ENCODE data around the gene KIF26A. TPM values are rescaled to one million over a fixed set of nuclear protein-coding genes. Genes with fewer than 3 reads are reported as not detected.

Gene KIF26A
- total RNA-seq, 1 experiment from 2014 or later = not detected

DNA sequence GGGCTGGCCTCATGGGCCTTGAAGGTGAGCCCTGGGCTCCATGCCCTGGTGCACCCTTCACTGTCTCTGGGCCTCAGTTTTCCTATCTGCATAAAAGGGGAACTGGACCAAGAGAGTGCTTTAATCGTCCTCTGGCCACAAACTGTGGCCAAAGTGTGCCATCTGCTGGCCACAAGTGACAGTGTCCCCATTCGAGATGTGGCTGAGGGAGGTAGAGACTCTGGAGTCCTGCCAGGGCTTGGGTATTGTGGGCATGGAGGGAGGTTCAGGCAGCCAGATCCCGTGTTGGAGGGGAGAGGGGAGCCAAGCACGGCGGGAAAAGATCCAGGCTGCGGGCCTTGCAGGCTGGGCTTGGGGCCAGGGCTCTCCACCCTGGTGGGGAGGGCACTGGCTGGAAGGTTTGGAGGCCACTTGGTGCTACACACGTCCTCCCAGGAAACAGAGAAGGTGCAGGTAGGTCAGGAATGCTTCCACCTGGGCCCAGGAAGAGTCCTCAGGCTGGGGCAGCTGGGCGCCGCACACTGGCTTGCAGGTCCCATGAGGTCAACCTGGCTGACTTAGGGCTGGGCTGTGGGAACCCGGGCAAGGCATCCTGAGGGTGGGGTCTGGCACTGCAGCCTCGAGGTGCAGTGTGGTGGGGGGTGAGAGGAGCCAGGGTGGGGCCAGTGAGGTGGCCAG lies 7.3 kb upstream of the KIF26A start:
- peak; percentile 15 for DNase-seq (ENCODE audit: low read depth)

DNA sequence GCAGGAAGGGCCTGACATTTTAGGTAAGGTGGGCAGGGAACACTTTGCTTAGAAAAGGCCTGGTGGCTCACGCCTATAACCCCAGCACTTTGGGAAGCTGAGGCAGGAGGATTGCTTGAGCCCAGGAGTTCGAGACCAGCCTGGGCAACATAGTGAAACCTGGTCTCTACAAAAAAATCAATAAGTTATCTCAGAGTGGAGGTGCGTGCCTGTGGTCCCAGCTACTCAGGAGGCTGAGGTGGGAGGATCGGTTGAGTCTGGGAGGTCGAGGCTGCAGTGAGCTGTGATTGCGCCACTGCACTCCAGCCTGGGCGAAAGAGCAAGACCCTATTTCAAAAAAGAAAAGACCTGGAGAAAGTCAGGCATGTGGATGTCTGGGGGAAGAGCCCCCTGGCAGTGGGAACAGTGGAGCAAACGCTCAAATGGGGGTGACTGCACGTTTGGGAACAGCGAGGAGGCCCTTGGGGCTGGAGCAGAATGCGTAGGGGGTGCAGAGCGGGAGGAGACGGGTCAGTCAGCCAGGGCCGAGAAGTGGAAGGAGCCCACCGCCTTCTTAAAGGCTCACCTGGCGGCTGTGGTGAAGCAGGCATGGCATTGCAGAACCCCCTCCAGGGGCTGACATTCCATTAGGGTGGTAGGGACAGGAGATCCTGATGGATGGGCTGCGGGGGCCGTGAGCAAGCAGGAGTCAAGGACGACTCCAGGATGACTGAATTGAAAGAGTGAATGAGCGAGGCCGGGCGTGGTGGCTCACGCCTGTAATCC lies 6.2 kb upstream of the KIF26A start:
- no peak for DNase-seq (ENCODE audit: low read depth)

DNA sequence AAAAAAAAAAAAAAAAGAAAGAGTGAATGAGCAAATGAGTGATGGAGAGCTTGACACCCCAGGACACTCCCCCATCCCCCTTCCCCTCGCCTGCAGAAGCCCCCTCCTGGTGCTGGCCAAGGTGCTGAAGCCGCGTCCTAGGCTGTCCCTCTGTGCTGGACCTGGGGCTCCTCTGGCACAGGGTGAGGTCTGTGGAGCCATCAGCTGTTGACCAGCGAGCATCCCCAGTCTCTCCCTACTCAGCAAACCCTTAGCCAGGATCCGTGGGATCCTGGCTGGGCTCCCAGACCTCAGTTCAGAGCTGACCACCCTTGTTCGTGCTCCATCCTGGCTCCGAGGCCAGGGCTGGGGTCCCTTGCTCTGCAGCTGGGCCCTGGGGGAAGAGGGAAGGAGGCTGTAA lies 5.4 kb upstream of the KIF26A start:
- no peak for DNase-seq (ENCODE audit: low read depth)

DNA sequence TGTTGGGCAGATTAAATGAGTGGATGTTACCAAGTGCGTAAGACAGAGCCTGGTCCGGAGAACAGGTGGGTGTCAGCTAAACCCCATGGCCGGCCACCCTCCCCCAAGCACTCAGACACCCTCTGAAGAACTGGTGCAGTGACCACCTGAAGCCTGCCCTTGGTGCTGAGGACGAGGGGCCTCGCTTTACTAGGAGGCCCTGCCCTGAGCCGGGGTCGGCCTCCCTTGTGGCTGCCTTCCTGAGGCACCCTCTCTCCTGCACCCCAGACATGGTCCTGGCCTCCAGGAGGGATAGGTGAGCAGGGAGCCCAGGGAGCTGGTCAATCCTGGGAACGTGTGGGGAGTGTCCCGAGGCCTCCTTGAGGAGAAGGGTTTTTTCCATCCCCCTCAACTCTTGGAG lies 4.9 kb upstream of the KIF26A start:
- DNase-seq (ENCODE audit: low read depth) = no peak

DNA sequence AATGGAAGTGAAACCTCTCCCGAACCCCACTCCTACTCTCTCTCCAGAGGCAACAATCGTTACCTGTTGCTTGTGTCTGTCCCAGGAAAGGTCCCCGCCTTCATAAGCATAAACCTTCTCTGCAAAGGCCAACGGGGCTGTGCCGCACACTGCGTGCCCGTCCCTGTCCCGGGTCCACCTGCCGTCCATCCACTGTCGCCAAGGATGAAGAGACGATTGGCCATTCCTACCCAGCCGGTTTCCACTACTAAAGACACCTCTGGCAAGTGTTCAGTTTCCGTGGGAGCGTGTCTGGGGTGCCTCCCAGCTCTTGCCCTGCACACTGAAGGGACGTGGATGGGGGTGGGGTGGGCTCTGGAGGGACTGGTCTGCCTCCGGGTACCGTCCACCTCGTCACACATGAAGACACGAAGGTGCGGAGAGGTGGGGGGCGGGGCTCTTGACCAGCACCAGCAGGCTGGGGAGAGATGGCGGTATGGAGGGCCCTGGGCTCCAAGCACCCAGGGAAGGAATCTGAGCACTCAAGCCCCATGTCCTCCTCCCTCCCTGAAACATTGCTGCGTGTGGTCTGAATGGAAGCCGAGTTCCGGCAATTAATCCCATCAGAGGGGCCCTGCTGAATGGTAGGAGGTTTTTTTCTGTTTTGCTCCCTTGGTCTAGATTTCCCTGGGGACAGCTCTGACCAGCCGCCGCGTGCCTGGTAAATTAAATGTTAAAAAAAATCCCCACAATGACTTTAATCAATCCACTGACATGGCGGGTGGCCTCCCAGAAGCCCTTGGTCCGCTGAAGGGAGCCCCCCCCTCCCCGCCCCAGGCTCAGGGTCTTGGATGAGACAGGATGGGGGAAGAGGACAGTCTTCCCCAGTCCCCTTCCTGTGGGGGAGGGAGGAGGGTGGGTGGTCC lies 4.1 kb upstream of the KIF26A start:
- DNase-seq (ENCODE audit: low read depth) = no peak

DNA sequence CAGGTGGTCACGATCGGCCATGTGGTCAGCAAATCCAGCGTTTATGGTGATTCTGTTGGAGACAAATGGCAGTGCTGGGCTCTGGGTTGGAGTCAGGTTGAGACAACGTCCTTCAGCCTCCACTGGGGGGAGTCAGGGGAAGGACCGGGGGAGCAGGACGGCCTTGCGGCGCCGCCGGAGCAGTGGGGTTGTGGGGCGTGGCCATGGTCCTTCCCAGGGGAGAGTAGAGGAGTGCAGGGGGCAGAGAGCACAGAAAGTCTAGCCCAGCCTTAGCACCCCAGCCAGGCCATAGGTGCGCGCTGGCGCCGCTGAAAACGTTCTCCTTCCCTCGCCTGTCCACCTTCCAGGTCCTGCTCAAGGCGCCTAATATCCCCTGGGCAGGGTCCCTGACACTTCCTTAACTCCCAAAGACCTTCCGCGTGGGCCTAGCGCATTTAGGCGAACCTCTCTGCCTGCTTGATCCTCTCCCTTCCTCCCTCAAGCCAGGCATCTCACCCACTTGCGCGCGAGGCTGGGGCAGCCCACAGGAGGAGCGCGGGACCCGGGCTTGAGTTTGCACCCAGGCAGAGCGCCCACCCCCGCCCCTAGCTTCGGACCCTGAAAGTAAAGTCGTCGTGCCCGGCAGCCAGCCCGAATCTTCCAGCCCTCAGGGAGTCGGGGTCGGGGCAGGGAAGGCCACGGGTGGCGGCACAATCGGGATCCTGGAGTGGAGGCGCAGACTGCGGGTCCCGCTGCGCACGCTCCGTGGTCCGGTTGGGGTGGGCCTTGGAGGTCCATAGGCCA lies 3.1 kb upstream of the KIF26A start:
- no peak for DNase-seq (ENCODE audit: low read depth)

DNA sequence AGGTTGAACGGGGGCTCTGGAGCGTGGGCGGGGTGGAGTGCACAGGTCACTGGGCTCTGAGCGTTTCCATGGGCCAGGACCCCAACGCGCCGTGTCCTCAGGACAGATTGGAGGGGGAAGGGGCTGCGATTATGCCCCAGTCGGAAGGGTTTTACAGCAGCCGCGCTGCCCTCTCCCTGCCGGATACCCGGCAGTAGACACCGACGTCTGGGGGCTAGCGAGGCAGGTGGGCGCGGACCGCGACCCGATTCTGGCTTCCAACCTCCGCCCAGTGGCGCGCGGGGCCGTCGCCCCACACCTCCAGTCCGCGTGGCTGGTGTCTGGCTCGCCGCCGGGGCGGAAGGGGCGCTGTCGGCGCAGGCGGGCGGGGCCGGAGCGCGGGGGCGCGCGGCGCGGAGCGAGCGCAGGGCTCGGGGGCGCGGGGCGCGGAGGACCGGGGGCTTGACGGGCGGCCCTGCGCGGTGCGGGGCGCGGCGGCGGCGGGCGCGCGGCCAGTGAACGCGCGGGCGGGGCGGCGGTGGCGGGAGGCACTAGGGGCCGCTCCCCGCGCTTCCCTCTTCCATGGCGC lies 2.4 kb upstream of the KIF26A start:
- no peak for DNase-seq (ENCODE audit: low read depth)

DNA sequence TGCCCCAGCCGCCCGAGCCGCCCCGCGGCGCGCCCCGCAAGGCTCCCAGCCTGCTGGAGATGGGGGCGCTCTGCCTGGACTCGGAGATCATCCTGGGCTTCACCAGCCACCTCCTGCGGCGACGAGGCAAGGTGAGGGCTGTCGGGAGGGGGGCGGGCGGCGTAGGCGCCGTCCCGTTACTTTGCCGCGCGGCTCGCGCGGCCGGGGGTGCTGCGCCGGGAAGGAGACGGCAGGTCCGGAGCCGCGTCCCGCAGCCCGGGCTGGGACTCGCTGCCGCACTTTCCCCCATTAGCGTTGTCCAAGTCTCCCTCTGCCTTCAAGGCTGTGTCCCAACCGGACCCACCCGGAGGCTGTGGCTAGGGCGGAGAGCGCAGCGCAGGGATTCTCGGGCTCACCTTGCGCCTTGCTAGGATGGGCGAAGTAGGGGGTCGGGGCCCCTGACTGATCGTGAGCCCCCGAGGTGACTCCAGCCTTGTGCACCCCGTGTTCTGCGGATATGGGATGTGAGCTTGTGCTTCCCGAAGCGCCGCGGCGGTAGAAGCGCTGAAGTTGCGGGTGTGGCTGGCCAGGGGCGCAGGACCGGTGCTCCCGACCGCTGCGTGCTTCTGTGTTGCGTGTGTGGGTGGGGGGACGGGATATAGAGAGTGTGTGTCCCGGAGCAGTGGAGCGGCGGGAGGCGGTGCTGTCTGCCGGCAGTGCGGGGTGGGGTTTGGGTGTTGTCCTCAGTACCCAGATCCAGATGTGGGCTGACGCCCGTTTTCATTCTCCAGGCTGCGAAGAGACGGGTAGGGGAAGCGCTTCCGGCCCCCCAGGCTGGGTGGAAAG lies 1.7 kb upstream of the KIF26A start:
- no peak for DNase-seq (ENCODE audit: low read depth)

DNA sequence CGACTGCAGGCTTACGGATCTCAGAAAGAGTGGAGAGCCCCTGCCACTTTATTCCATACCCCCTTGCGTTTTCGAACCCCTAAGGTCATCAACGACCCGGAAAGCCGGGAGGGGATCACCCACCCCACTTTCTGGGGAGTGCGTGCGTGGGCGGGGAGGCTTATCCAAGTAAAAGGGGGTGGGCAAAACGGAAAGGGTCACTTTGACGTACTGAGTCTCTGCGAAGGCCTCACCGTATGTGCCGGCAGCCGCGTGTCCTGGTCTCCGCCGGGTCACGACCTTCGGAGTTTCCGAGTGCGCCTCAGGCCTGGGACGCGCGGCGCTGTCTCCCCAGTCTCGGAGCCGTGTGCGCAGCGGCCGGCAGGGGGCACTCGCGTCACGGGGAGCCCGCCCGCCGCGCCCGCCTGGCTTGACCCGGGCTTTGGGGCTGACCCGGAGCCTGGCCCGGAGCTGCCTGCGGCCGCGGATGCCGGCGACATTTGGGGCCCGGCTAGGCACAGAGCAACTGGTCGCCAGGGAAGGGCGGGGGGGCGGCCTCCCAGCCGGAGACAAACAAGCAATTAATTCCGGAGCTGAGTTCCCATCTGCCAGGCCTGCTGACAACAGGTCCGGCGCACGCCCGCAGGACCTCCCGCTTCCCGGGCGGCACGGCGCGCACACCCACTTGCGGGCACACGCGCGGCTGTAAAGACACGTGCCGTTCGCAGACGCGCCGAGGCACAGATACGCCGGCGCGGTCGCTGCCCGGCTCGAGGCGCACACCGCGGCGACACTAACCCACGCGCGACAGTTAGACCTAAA lies 890 bp upstream of the KIF26A start:
- DNase-seq (ENCODE audit: low read depth) = no peak

DNA sequence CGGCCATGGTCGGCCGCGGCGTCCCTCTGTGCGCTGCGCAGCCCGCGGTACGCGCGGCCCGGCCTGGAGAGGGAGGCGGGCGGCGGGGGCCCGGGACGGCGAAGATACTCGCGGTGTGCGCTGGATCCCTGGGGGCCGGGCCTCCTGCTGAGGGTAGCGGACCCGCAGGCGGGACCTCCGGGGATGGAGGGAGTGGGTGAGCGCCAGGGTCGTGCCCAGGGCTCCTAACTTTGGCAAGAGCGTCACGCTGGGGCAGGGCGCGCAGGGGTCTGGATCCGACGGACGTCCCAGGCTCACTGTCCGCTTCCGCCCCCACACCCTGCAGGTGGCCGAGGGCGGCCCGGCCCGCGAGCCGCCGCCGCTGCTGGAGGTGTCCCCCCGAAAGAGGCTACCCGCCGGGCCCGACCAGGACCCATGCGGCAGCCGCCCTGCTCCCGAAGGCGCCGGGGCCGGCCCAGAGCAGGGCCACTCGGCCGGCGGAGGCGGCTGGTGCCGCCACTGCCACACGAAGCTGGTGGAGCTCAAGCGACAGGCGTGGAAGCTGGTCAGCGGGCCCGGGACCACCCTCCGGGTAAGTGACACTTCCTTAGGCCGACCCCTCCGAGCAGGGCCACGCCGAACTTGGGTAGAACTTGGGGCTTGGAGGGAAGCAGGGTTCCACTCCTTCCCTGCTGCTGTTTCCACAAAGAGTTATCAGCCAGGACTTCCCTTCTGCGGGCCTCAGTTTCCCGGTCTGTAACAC lies 502 bp downstream of the KIF26A start:
- DNase-seq (ENCODE audit: low read depth) = no peak

DNA sequence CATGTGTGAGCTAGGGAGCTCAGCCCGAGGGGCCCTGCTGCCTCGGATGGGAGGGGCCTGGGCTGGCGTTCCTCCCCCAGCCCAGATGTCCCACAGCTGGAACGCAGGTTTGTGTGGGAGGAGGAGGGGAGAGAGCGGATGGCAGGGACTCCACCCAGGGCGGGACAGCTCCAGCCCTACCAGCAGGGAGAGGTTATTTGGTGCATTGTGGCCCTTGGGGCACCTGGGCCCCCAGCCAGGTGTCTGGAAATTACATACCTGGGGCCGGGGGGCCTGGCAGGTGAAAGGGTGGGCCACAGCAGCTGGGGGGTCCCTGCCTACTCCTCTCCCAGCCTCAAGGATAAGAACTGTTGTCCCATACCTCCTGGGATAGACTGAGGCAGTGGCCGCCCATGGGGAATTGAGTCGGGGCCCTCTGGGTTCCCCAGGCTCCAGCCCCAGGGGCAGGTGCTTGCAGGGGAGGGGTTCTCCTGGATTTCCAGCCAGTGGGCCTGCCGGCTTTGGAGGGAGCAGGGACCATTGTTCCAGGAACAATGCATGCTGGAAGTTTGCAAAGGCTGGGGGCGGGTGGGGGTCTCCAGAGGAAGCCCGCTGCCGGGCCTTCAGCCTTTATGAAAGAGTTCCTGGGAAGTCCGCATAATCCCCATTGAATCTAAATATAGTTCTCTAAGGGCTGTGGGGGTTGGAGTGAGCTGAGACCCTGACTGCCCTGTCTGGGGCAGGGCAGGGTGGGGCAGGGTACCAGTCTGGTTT lies 1.2 kb downstream of the KIF26A start:
- no peak for DNase-seq (ENCODE audit: low read depth)

DNA sequence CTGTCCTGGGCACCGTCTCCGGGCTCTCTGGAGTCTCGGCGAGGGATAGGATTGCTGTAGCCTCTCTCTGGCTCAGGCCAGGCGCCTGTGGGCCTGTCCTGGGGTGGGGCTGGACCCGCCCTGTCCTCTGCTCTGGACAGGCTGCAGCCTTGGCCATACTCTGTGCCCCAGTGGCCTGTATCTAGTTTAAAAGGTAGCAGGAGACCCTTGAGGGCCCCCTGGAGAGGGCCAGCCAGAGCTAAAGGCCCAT lies 1.8 kb downstream of the KIF26A start:
- DNase-seq (ENCODE audit: low read depth) = no peak

DNA sequence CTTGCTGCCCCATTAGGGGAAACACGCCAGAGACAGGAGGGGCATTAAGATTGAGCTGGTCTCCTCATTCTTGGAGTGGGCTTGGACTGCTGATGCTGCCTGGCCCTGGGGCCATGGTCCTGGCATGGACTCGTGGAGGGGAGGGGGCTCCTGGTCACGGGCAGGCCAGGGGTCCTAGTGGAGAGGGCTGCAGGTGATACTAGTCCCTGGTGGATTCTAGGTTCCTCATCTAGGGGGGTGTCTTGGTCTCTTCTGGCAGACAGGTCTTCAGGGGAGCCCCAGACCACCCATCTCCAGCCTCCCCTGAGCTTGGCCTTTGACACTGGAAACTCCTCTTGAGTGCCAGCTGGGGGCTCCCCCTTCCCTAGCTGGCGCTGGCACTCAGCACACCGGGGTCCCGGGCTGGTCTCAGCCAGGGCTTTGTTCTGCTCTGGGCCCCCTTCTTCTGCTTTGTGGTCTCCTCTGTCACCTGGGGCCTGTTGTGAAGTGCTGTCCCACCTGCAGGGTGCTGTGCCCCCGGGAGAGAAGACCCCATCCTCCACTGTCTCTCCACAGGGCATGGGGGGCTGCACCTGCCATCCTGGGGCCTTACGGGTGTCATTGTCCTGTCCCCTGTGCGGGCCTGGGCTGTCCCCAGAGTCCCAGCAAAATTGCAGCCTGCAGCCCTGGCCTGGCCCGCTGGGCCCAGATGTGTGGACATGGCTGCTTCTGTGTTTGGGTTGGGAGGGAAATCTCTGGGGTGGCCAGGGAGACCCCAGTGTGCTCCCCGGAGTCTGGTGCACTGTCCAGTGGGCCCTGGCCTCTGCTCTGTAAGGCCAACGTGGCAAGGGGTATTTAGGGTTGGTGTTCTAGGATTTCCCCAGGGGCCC lies 2.3 kb downstream of the KIF26A start:
- no peak for DNase-seq (ENCODE audit: low read depth)

DNA sequence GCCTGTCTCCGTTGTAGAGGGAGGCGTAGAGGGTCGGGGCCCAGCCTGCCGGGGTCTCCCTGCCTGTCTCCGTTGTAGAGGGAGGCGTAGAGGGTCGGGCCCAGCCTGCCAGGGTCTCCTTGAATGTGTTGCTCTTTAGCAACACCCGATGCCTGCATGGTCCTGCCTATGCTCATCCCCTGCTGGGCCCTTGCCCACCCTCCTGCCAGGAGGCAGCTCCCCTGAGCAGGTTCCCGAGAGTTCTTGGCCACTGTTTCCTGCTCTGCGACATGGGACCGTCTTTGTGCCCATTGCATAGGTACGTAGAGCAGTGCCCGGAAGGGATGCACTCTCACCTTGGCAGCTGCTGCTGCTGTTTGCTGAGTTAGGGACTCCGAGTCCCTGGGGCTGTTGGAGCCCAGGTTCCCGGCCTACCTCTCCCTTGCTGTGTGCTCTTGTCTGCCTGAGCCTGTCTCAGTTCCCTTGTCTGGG lies 3.3 kb downstream of the KIF26A start:
- DNase-seq (ENCODE audit: low read depth) = no peak

DNA sequence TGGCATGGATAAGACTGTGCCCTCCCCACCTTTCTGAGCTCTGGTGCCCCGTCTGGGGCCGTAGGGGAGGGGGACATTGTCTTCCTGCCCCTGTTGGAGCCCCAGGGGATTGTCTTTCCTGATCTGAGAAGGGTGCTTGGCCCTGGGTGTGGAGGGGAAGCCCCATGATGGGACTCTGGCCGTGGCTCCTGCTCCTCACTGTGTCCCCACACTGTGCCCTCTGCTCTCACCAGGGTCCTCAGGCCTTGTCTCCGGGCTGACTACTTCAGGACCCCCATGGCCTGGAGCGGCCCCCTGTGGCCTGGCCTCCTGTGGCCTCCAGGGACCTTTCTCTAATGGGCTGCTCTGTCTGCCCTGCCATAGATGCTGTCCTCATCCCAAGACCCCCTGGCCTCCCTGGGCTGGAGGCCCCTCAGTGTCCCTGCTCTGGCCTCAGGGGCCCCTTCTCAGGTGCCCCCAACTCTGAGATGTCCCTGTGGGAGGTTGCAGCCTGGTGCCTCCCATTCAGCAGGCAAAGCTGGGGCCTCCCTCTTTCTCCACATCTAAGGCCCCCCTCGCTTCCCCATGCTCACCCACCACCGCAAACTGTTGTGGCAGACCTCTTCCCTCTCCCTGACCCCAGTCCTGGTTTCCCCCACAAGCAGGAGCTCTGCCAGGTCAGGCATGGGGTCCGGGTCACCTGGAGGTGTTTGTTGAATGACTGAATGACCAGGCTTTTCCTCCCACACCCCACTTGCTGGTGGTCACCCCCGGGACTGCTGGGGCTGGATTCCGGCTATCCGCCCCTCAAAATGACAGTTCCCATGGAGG lies 4.0 kb downstream of the KIF26A start:
- DNase-seq (ENCODE audit: low read depth) = no peak

DNA sequence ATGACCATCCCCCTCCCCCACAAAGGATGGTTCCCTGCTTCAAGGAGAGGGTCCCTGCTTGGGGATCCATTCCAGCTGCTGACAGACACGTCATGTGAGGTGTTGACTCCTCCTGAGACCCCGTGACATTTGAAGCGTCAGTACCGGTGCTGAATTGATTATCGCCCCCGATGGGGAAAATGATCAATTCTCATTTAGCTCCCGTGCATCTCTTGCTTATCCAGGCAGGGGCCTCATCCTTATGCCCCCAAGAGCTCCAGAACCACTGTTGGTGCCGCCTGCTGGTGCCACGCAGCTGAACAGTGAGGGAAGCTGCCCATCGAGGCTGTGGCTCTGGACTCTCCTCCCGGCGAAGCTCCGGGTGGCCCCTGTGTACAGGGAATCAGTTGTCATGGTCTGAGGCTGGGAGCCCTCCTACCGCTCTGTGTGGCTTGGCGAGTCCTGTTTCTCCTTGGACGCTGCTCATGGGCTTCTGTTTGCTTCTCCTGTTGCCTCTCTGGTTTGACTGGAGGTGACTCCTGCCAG lies 4.6 kb downstream of the KIF26A start:
- DNase-seq (ENCODE audit: low read depth) = no peak

Data from M059J (cell line).